K562 (cell line): ENCODE results near the gene ALKBH3. TPM values are rescaled to one million over a fixed set of nuclear protein-coding genes. Genes with fewer than 3 reads are reported as not detected.

Experiments
- ARID2 ChIP-seq: fragments of 450-650 bp; IDR thresholded peaks from 2 replicates; pipeline ENCODE4 v1.6.1; 2017; ENCODE audit warnings: antibody characterized with exemption, mild to moderate bottlenecking
- HDAC3 ChIP-seq: fragments of 450-650 bp; IDR thresholded peaks from 2 replicates; pipeline ENCODE4 v1.6.1; 2018; ENCODE audit warnings: borderline replicate concordance, mild to moderate bottlenecking, moderate library complexity; ENCODE audit not compliant: partially characterized antibody
- PHF8 ChIP-seq: fragments of 200-600 bp; sonication (generic); IDR thresholded peaks from 2 replicates; pipeline ENCODE4 v1.6.1; 2012; ENCODE audit warnings: mixed run types, mild to moderate bottlenecking, inconsistent platforms, low read length, moderate library complexity, borderline replicate concordance
- RAD21 ChIP-seq, 2 experiments: fragments of 250-450 bp in 1 of 2; fragments of 450-650 bp in 1 of 2; sonication (Bioruptor Pico) in 1 of 2; formaldehyde crosslinking in 1 of 2; IDR thresholded peaks in 1 of 2; conservative IDR thresholded peaks in 1 of 2; 2 replicates each; pipeline versions ENCODE4 v1.4.0 to v1.8.0; 2020 to 2022; ENCODE audit warnings: mild to moderate bottlenecking in 2 of 2, moderate library complexity in 1 of 2
- THRB ChIP-seq: fragments of 450-650 bp; formaldehyde crosslinking; conservative IDR thresholded peaks from 2 replicates; pipeline ENCODE4 v1.4.0; 2022; ENCODE audit warnings: mild to moderate bottlenecking, missing genetic modification characterization
- UBTF ChIP-seq, 2 experiments: IDR thresholded peaks; 2 replicates each; pipeline ENCODE4 v1.6.1; 2012; ENCODE audit warnings: improper control_type of control experiment in 2 of 2, low read depth in 2 of 2, low read length in 2 of 2, borderline replicate concordance in 1 of 2
- ZNF282 ChIP-seq: sonication (generic); formaldehyde crosslinking; IDR thresholded peaks from 2 replicates; pipeline ENCODE4 v1.8.1; 2023; ENCODE audit warnings: missing genetic modification reagents
- ZNF324 ChIP-seq: fragments of 250-450 bp; sonication (Bioruptor Pico); IDR thresholded peaks from 2 replicates; pipeline ENCODE4 v1.4.0; 2020; ENCODE audit warnings: mild to moderate bottlenecking
- ZNF699 ChIP-seq: fragments of 250-450 bp; sonication (Bioruptor Pico); IDR thresholded peaks from 2 replicates; pipeline ENCODE4 v1.8.0; 2021; ENCODE audit warnings: mild to moderate bottlenecking, moderate library complexity; ENCODE audit not compliant: insufficient replicate concordance
- polyA plus RNA-seq, 8 experiments: library from polyadenylated mRNA; depleted of rRNA in 4 of 8; stranded (reverse) in 5 of 8; unstranded in 3 of 8; fragments of >200 nt; fragmentation: Nextera tagmentation in 2 of 8; fragmentation: Illumina TruSeq in 1 of 8; extraction: Ambion mirVana in 2 of 8; extraction: Trizol in 1 of 8; gene quantifications; 2 replicates each; pipeline versions ENCODE4 v1.2.1 to v1.2.3, GENCODE V29; 2011 to 2014; ENCODE audit warnings: inconsistent platforms in 1 of 8, missing spikeins in 1 of 8
- total RNA-seq, 7 experiments: library from RNA; depleted of rRNA in 6 of 7; stranded (reverse); fragments of >200 nt in 6 of 7; fragmentation: Illumina TruSeq in 2 of 7; extraction: Trizol in 2 of 7; gene quantifications; 2 replicates each; pipeline versions ENCODE4 v1.2.1 to v1.2.3, GENCODE V29; 2011 to 2021; ENCODE audit warnings: low replicate concordance in 1 of 7
- TF ChIP-seq, protein P1 (sequence below): fragments of 250-450 bp; sonication (Bioruptor Pico); IDR thresholded peaks from 2 replicates; pipeline ENCODE4 v1.4.0; 2020
- TF ChIP-seq, protein P2 (sequence below), 3 experiments: fragments of 200-800 bp in 1 of 3; fragments of 250-450 bp in 1 of 3; fragments of 450-650 bp in 1 of 3; sonication (Bioruptor Pico) in 1 of 3; sonication (Bioruptor generic) in 1 of 3; formaldehyde crosslinking in 1 of 3; IDR thresholded peaks; 2 replicates each; pipeline versions ENCODE4 v1.6.1 to v1.8.0; 2016 to 2022; ENCODE audit warnings: mild to moderate bottlenecking in 2 of 3, missing genetic modification characterization in 2 of 3, missing compliant biosample characterization in 1 of 3, moderate library complexity in 1 of 3

Gene ALKBH3
- total and polyA plus RNA-seq, 9 of the 15 experiments (the other 6 are each of a cell fraction or from before 2014, with no cell fraction given), result 16.0 to 49.9 (median 36.5) TPM

DNA sequence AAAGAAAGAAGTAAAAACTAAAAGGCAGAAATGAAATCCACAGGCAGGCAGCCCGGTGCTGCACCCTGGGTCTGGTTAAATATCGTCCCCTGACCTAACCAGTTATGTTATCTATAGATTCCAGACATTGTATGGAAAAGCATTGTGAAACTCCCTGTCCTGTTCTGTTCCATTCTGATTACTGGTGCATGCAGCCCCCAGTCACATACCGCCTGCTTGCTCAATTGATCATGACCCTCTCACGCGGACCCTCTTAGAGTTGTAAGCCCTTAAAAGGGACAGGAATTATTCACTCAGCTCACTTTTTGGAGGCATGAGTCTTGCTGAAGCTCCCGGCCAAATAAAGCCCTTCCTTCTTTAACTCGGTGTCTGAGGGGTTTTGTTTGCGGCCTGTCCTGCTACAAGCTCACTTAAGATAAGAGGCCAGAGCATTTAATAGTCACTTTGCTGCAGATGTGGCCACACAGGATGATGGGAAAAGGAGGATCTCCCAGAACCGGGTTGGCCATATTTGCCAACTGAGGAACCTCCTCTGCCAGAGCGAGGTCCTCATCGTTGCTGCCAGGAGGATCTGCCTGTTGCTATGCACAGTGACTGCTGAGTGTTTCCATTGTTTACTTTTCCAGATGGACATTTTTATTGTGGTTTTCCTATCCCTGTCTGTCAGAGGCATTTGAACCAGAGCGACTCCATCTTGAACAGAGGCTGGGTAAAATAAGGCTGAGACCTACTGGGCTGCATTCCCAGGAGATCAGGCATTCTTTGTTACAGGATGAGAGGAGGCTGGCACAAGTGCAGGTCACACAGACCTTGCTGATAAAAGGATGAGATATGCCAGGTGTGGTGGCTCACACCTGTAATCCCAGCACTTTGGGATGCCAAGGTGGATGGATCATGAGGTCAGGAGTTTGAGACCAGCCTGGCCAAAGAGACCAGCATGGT, 72.0 kb downstream of the ALKBH3 start (continued):
- no peak for TF ChIP-seq UBTF (IDR thresholded peaks at IDR 0.05; ENCODE audit: borderline replicate concordance in 1 of 2, low read depth in 2 of 2, low read length in 2 of 2)
- TF ChIP-seq HDAC3, result peak; percentile 87
- TF ChIP-seq, protein P1, sequence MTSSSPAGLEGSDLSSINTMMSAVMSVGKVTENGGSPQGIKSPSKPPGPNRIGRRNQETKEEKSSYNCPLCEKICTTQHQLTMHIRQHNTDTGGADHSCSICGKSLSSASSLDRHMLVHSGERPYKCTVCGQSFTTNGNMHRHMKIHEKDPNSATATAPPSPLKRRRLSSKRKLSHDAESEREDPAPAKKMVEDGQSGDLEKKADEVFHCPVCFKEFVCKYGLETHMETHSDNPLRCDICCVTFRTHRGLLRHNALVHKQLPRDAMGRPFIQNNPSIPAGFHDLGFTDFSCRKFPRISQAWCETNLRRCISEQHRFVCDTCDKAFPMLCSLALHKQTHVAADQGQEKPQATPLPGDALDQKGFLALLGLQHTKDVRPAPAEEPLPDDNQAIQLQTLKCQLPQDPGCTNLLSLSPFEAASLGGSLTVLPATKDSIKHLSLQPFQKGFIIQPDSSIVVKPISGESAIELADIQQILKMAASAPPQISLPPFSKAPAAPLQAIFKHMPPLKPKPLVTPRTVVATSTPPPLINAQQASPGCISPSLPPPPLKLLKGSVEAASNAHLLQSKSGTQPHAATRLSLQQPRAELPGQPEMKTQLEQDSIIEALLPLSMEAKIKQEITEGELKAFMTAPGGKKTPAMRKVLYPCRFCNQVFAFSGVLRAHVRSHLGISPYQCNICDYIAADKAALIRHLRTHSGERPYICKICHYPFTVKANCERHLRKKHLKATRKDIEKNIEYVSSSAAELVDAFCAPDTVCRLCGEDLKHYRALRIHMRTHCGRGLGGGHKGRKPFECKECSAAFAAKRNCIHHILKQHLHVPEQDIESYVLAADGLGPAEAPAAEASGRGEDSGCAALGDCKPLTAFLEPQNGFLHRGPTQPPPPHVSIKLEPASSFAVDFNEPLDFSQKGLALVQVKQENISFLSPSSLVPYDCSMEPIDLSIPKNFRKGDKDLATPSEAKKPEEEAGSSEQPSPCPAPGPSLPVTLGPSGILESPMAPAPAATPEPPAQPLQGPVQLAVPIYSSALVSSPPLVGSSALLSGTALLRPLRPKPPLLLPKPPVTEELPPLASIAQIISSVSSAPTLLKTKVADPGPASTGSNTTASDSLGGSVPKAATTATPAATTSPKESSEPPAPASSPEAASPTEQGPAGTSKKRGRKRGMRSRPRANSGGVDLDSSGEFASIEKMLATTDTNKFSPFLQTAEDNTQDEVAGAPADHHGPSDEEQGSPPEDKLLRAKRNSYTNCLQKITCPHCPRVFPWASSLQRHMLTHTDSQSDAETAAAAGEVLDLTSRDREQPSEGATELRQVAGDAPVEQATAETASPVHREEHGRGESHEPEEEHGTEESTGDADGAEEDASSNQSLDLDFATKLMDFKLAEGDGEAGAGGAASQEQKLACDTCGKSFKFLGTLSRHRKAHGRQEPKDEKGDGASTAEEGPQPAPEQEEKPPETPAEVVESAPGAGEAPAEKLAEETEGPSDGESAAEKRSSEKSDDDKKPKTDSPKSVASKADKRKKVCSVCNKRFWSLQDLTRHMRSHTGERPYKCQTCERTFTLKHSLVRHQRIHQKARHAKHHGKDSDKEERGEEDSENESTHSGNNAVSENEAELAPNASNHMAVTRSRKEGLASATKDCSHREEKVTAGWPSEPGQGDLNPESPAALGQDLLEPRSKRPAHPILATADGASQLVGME (CRISPR knock-in tag), result peak; percentile 99
- peak; percentile 89; the same call in 1 of the 2 replicates for TF ChIP-seq THRB (CRISPR knock-in tag)
- TF ChIP-seq PHF8, result no peak
- peak; percentile 95 for TF ChIP-seq ZNF699 (CRISPR knock-in tag)
- TF ChIP-seq RAD21 (CRISPR knock-in tag; conservative IDR thresholded peaks at IDR 0.05 in 1 of 2, IDR thresholded peaks at IDR 0.05 in 1 of 2), result no peak
- TF ChIP-seq ZNF324 (CRISPR knock-in tag), result peak; percentile 90
- no peak for TF ChIP-seq ZNF282
- TF ChIP-seq, protein P2, sequence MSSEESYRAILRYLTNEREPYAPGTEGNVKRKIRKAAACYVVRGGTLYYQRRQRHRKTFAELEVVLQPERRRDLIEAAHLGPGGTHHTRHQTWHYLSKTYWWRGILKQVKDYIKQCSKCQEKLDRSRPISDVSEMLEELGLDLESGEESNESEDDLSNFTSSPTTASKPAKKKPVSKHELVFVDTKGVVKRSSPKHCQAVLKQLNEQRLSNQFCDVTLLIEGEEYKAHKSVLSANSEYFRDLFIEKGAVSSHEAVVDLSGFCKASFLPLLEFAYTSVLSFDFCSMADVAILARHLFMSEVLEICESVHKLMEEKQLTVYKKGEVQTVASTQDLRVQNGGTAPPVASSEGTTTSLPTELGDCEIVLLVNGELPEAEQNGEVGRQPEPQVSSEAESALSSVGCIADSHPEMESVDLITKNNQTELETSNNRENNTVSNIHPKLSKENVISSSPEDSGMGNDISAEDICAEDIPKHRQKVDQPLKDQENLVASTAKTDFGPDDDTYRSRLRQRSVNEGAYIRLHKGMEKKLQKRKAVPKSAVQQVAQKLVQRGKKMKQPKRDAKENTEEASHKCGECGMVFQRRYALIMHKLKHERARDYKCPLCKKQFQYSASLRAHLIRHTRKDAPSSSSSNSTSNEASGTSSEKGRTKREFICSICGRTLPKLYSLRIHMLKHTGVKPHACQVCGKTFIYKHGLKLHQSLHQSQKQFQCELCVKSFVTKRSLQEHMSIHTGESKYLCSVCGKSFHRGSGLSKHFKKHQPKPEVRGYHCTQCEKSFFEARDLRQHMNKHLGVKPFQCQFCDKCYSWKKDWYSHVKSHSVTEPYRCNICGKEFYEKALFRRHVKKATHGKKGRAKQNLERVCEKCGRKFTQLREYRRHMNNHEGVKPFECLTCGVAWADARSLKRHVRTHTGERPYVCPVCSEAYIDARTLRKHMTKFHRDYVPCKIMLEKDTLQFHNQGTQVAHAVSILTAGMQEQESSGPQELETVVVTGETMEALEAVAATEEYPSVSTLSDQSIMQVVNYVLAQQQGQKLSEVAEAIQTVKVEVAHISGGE (CRISPR knock-in tag; IDR thresholded peaks at IDR 0.05), result peak in 1 of 3 experiments; percentile 78; a peak in 2 of 6 replicates
- TF ChIP-seq ARID2, result no peak
